ENCODE results near the gene SNED1.

DNA sequence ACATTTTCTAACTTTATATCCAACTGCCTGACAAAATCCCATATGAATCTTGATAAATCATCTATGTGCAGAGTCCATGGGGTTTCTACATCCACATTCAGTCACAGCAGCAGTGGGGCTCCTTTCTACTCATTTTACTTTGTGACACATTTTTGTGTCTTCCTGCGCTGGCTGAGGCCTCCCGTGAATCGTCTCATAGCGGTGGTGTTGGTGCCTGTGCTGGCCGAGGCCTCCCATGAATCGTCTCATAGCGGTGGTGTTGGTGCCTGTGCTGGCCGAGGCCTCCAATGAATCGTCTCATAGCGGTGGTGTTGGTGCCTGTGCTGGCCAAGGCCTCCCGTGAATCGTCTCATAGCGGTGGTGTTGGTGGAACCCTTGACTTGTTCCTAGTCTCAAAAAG lies 17.0 kb downstream of the SNED1 start:
- TF ChIP-seq, protein P1, sequence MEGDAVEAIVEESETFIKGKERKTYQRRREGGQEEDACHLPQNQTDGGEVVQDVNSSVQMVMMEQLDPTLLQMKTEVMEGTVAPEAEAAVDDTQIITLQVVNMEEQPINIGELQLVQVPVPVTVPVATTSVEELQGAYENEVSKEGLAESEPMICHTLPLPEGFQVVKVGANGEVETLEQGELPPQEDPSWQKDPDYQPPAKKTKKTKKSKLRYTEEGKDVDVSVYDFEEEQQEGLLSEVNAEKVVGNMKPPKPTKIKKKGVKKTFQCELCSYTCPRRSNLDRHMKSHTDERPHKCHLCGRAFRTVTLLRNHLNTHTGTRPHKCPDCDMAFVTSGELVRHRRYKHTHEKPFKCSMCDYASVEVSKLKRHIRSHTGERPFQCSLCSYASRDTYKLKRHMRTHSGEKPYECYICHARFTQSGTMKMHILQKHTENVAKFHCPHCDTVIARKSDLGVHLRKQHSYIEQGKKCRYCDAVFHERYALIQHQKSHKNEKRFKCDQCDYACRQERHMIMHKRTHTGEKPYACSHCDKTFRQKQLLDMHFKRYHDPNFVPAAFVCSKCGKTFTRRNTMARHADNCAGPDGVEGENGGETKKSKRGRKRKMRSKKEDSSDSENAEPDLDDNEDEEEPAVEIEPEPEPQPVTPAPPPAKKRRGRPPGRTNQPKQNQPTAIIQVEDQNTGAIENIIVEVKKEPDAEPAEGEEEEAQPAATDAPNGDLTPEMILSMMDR (IDR thresholded peaks at IDR 0.05 in 4 of 5, conservative IDR thresholded peaks at IDR 0.05 in 1 of 5): no peak
- TF ChIP-seq POLR2A (IDR thresholded peaks at IDR 0.05): no peak

Data from gastrocnemius medialis (tissue), 4 donors.